SU-DHL-6 (cell line): ENCODE results near the gene DGKB.

Experiments
- EZH2phosphoT487 ChIP-seq: fragments of 200-600 bp; sonication (generic), shearing (Covaris generic); conservative IDR thresholded peaks from 2 replicates; pipeline ENCODE4 v1.6.1; 2018; ENCODE audit warnings: mild to moderate bottlenecking, antibody characterized with exemption, low read length, moderate library complexity, mixed read lengths
- TF ChIP-seq, protein P1 (sequence below): fragments of 200-600 bp; sonication (generic); IDR thresholded peaks from one replicate; pipeline ENCODE4 v1.5.1; 2017; ENCODE audit warnings: antibody characterized with exemption, mild to moderate bottlenecking, low read length, moderate library complexity; ENCODE audit not compliant: insufficient read depth, poor library complexity, severe bottlenecking

GRCh38 chr7:14666304-14666703 lies 236.2 kb downstream of the DGKB start:
- TF ChIP-seq, protein P1, sequence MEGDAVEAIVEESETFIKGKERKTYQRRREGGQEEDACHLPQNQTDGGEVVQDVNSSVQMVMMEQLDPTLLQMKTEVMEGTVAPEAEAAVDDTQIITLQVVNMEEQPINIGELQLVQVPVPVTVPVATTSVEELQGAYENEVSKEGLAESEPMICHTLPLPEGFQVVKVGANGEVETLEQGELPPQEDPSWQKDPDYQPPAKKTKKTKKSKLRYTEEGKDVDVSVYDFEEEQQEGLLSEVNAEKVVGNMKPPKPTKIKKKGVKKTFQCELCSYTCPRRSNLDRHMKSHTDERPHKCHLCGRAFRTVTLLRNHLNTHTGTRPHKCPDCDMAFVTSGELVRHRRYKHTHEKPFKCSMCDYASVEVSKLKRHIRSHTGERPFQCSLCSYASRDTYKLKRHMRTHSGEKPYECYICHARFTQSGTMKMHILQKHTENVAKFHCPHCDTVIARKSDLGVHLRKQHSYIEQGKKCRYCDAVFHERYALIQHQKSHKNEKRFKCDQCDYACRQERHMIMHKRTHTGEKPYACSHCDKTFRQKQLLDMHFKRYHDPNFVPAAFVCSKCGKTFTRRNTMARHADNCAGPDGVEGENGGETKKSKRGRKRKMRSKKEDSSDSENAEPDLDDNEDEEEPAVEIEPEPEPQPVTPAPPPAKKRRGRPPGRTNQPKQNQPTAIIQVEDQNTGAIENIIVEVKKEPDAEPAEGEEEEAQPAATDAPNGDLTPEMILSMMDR, result no peak
- no peak for TF ChIP-seq EZH2phosphoT487
